HG02571 (cell line): ENCODE data around the gene MPZL2.

Experiments used
- ATAC-seq: cut with Tn5 transposase; IDR thresholded peaks from one replicate; pipeline ENCODE4 v1.9.1; 2021; ENCODE audit warnings: mild to moderate bottlenecking, moderate library complexity; ENCODE audit not compliant: unreplicated experiment

The MPZL2 gene

GRCh38 chr11:118283756-118284350 lies 19.8 kb upstream of the MPZL2 start:
- no peak for ATAC-seq

DNA sequence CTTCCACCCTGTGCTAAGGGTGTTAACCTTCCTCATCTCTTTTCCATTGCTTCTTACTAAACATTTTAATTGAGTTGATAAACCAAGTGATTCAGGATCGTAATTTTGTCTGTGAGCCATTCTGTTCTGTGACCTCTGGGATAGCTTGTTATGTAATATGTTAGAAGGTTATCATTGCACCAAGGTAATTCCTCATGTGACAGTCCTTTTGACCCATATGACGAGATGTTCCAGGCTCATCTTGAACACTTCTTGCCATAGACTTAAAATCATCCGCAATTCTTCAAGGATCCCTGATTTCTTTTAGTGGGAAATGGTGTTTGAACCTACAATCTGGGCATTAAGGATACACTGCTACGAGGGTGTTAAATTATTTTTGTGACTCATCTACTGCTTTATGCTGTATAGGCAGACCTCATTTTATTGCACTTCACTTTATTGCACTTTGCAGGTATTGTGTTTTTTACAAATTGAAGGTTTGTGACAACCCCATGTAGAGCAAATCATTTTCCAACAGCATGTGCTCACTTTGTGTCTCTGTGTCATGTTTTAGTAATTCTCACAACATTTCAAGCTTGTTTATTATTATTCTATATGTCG lies 19.0 kb upstream of the MPZL2 start:
- ATAC-seq = no peak

GRCh38 chr11:118282606-118283005 lies 18.5 kb upstream of the MPZL2 start:
- ATAC-seq = no peak

- ATAC-seq = no peak
Measured at GRCh38 chr11:118281284-118281683, 17.2 kb upstream of the MPZL2 start.

DNA sequence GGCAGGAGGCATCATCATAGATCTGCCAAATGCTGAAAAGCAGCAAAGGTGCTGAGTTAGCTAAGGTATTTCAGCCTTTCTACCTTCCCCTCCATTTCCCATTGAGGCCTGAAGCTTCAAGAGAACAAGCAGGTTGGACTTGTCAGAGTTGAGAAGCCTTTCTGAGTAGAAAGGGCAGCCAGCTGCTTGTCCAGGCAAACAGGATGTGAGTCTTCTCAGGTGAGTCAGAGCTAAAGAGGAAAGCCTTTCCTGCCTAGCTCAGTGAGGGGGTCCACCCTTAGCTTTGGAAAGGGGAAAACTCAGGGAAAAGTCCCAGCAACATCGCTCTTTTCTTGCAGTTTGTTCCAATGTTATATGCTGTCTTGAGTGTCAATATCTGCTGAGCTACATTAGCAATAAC lies 13.2 kb upstream of the MPZL2 start:
- no peak for ATAC-seq

DNA sequence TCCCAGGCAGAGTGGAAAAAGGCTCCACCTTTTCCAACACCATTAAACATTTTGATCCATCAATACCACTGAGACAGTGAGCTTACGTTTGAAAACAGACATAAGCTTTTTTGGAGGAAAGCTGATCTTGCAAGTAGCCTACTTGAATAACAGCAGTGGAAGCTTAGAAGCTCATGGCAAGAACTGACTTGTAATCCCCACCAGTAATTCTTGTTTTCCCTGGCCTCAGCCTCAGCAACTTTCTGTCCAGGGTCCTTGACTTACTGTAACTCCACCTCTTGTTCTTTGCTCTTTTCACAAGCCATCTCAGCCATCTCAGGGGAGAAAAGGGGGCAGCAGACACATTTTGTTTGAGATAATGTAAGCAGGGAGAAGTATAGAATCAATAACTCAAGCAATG lies 12.3 kb upstream of the MPZL2 start:
- no peak for ATAC-seq

DNA sequence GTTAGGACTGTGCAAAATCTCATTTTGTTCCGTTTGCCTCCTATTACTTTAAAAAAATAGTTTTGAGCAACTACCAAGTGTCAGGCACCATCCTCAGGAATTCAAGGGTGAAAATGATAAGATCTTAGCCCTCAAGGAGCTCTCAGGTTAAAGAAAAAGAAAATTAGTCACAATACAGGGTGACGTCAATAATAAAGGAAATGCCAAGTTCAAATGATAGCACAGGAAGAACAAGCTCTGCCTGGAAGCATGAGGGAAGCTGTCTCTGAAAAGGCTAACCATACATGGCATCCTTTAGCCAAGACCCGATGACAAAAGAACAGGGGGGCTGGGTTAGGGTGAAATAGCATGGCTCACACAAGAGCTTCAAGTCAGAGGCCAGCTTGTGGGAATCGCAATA lies 11.1 kb upstream of the MPZL2 start:
- ATAC-seq = no peak

- no peak for ATAC-seq
Measured at GRCh38 chr11:118274186-118274585, 10.1 kb upstream of the MPZL2 start.

GRCh38 chr11:118272001-118272400 lies 7.9 kb upstream of the MPZL2 start:
- no peak for ATAC-seq

DNA sequence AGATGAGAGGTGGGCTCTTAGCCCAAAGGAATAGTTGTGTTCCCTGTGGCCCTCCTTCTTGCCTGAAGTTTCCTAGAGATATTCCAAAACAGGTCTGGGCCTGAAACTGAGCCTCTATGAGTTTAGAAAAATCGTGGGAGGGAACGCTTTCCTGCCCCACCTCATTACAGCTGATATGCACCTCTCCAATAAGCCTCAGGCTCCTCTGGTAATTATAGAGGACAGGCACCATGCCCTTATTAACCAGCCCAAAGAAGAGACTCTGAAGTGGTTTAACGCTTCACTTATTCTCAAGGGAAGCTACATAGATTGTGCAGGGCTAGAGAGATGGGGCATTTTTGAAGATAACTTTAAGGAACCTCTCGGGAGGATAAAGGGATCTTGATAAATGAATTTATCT lies 3.4 kb upstream of the MPZL2 start:
- no peak for ATAC-seq

DNA sequence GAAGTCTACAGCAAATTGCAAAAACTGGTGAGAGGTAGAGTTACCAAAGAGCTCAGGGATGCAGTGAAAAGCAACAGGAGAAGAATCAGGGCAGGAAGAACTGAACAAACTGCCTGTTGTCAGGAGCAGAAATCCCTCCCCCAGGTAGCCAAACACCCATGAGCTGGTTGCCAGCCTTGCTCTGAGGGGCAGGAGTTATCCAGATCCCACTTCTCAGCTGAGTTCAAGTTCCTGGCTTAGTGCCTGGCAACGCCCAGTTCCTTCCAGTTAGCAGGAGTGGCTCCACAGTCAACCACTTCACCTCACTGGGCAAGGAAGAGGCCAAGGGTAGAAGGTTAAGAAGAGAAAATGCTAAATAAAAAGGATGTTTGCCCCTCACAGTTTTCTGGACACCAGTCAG lies 1.9 kb upstream of the MPZL2 start:
- ATAC-seq = no peak

DNA sequence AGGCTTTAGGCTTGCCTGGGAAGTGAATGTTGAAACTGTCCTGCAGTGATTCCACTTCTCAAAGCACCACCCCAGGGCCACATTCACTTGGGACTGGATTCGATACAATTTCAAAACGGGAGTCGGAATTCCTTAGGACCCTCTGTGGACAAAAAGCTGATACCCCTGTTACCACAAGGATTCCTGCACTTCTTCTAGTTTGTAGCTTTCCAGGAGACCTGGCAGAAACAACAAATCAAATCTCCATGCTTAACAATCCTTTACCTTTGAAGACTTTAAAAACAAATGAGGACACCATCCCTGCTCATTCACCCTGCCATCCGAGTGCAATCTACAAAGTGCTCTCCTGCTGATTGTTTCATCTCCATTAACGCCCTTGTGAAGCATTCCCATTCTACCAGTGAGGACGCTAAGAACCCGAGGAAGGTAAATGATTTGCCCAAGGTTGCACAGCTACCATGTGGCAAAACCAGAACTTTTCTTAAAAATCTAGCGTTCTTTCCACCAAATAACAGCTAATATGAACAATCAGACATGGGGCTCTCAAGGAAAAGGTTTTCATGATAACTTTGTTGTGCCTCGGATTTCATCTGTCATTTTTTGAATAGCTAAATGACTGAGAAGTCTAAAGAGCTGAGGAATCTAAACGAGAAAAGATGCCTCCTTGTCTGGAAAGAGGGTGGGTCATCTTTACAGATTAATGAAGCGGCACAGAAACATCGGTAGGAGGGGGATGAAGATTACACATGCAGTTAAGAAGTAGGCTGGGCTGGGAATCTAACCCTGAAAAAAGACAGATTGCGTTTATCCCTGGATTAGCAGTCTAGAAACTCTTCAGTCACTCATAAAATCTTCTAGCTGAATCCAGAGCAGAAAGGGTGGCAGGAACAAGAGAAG lies 720 bp upstream of the MPZL2 start:
- ATAC-seq = no peak

DNA sequence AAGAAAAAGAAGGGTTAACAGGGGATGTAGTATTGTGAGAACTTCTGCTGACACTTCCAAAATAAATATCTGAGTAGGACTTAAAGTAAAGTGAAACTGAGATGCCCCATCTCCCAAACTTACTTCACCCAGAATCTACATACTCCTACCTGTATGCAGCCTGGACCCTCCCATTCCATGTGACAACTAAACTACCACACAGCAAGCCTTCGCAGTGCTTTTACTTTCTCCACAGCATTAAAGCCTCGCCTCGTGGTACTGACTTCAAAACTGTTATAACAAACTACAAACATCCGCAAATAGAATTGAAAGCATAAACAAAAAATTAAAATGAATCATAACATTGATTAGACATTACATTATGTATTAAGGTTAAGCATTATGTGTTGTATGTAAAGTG lies 985 bp downstream of the MPZL2 start:
- no peak for ATAC-seq

GRCh38 chr11:118260353-118260752 lies 3.7 kb downstream of the MPZL2 start:
- ATAC-seq = no peak

DNA sequence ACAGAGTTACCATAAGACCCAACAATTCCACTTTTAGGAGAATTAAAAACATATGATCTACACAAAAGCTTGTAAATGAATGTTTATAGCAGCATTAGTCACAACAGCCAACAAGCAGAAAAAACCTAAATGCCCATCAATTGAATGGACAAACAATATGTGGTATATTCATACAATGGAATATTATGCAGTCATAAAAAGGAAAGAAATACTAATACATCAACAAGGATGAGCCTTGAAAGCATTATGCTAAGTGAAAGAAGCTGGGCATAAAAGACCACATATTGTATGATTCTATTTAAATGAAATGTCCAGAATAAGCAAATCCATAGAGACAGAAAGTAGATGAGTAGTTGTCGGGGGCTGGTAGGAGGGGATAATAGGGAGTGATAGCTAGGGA lies 5.0 kb downstream of the MPZL2 start:
- ATAC-seq = no peak

DNA sequence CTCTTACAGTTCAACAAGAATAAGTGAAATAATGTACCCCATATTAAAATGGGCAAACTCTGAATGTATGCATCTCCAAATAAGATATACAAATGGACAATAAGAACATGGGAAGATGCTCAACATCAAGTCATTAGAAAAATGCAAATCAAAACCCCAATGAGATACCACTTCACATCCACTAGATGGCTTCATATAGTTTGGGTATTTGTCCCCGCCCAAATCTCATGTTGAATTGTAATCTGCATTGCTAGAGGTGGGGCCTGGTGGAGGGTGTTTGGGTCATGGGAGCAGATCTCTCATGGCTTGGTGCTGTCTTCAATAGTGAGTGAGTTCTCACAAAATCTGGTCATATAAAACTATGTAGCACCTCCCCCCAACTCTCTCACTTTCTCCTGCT lies 5.7 kb downstream of the MPZL2 start:
- no peak for ATAC-seq

DNA sequence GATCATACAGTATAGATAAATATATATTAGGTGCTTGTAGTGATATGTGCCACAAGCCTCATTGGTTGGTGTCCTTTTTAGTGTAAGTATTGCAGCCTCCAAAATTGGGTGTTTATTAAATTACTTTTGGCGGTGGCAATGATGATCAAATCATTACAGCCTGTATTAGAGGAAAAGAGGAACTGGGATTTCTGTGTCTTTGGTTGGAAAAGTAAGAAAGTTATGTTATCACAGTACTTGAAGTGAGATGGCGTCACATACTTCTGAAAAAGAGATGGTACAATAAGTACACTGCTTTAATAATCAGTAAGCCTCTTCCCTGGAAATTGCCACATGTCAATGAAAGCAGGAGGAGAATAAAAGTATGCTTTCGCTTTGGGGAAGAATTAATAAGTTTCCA lies 11.4 kb downstream of the MPZL2 start:
- ATAC-seq = no peak

DNA sequence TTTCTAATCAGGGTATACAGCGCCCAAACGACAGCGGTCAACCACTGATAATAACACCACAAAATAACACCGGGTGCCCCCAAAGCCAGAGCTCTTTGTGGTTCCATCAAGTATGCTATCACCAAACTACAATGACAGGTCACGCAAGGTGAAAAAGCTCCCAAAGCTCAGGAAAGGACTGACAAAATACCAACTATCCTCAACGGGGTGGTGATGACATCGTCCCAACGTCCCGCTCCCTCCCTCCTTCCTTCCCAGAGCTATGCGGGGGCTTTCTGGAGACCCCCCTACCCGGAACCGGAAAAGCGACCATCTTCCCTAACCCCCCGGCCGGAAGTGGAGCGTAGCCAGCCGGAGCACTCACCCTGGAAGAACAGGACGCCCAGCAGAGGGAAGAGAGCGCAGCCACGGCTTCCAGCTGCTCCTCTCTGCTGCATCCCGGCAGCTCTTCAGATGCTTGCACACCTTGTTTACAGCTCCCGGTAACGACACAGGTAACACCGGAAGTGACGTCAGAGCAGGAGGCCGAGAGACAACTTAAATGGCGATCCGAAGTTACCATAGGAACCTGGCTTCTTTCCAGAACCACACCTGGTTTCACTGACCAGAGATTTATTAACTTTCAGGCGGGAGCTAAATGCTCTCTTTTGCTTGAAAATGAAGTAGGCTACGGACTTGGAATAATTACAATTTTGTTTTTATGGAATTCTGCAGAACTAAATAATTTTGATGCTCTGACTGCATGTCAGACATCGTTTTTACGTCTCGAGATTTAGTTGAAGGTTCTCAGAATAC lies 12.0 kb downstream of the MPZL2 start, which contains the start of gene MPZL3:
Gene MPZL3, minus strand, starts transcription at position 508 of the 795 bp plus-strand sequence. Its CDS starts 71 bp downstream, at position 437.
- ATAC-seq = peak; percentile 67

DNA sequence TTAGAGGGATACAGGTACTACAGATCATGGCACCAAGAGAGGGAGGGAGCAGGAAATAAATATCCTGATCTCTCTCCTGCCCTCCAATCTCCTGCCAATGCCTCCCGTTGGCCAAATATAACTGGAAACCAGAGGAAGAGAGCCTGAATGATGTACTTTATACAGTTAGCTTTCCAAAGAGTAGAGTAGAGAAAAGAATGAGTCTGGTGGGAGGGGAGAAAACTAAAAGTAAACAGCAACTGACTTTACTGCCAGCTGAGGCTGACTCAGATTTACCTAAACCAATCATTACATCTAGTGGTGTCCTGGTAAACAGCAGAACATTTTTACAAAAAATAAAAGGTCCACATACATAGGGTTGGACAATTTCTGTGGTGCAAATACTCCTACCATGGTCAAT lies 17.1 kb downstream of the MPZL2 start:
- ATAC-seq = no peak

- ATAC-seq = no peak
Measured at GRCh38 chr11:118245936-118246562, 18.0 kb downstream of the MPZL2 start.
